ENCODE data around the gene MISP3.

MISP3 gene

GRCh38 chr19:14102102-14102696 is 29.6 kb downstream of the MISP3 start:
- no peak overlapping the region for H3K27ac ChIP-seq (ENCODE audit: low read depth, low read length)
- no peaks in the 10 kb centered on the region for H3K9me2 ChIP-seq (replicated peaks; ENCODE audit: control insufficient read depth, low read length)

GRCh38 chr19:14102756-14103155 is 30.2 kb downstream of the MISP3 start:
- TF ChIP-seq CTCF (IDR thresholded peaks at IDR 0.05; ENCODE audit: low read depth, low read length, poor library complexity, severe bottlenecking), result no peak
- no peak for TF ChIP-seq EZH2phosphoT487 (IDR thresholded peaks at IDR 0.05; ENCODE audit: borderline replicate concordance, low read length)
- no peaks in the 10 kb centered on the region for H3K9me2 ChIP-seq (replicated peaks; ENCODE audit: control insufficient read depth, low read length)
- no peak overlapping the region for H3K4me2 ChIP-seq (ENCODE audit: low read length)
- no peaks in the 10 kb centered on the region for H3K79me2 ChIP-seq (ENCODE audit: control insufficient read depth, low read length)
- H3K4me3 ChIP-seq (ENCODE audit: low read length), result no peak overlapping the region
- no peaks in the 10 kb centered on the region for H3K4me1 ChIP-seq (ENCODE audit: control insufficient read depth, low read length)
- H3K9me3 ChIP-seq (ENCODE audit: control insufficient read depth, insufficient read depth, low read length), result no peaks in the 10 kb centered on the region
- H3K27ac ChIP-seq (ENCODE audit: low read depth, low read length), result no peak overlapping the region
- no peaks in the 10 kb centered on the region for H3F3A ChIP-seq (ENCODE audit: control insufficient read depth, insufficient read depth)
- H3K27me3 ChIP-seq (ENCODE audit: control insufficient read depth, low read length), result no peaks in the 10 kb centered on the region
- H4K20me1 ChIP-seq (ENCODE audit: control insufficient read depth, insufficient read depth, low read depth, low read length), result no peaks in the 10 kb centered on the region
- H3K36me3 ChIP-seq (ENCODE audit: control insufficient read depth, low read length), result peaks cover 6% of the 10 kb centered on the region; the same call in 1 of the 2 replicates

More at GRCh38 chr19:14102102-14102696, 29.6 kb downstream of the MISP3 start:
- Histone ChIP-seq H3K9me3 (ENCODE audit: control insufficient read depth, insufficient read depth, low read length) (no peaks in the 10 kb centered on the region), H4K20me1 (ENCODE audit: control insufficient read depth, insufficient read depth, low read depth, low read length) (no peaks in the 10 kb centered on the region), H3F3A (ENCODE audit: control insufficient read depth, insufficient read depth) (no peaks in the 10 kb centered on the region), H3K4me2 (ENCODE audit: low read length) (no peak overlapping the region), H3K36me3 (ENCODE audit: control insufficient read depth, low read length) (peaks cover 6% of the 10 kb centered on the region; the same call in 1 of the 2 replicates), H3K79me2 (ENCODE audit: control insufficient read depth, low read length) (no peaks in the 10 kb centered on the region), H3K4me3 (ENCODE audit: low read length) (no peak overlapping the region), H3K4me1 (ENCODE audit: control insufficient read depth, low read length) (no peaks in the 10 kb centered on the region), H3K27me3 (ENCODE audit: control insufficient read depth, low read length) (no peaks in the 10 kb centered on the region)
- TF ChIP-seq EZH2phosphoT487 (IDR thresholded peaks at IDR 0.05; ENCODE audit: borderline replicate concordance, low read length) (no peak), CTCF (IDR thresholded peaks at IDR 0.05; ENCODE audit: low read depth, low read length, poor library complexity, severe bottlenecking) (no peak)

GRCh38 chr19:14103310-14103709 is 30.7 kb downstream of the MISP3 start:
- no peaks in the 10 kb centered on the region for H3K79me2 ChIP-seq (ENCODE audit: control insufficient read depth, low read length)
- TF ChIP-seq CTCF (IDR thresholded peaks at IDR 0.05; ENCODE audit: low read depth, low read length, poor library complexity, severe bottlenecking) (no peak), EZH2phosphoT487 (IDR thresholded peaks at IDR 0.05; ENCODE audit: borderline replicate concordance, low read length) (no peak)
- no peak overlapping the region for H3K4me2 ChIP-seq (ENCODE audit: low read length)
- H3K36me3 ChIP-seq (ENCODE audit: control insufficient read depth, low read length), result peaks cover 6% of the 10 kb centered on the region; the same call in 1 of the 2 replicates
- no peaks in the 10 kb centered on the region for H3K9me3 ChIP-seq (ENCODE audit: control insufficient read depth, insufficient read depth, low read length)
- H3K4me3 ChIP-seq (ENCODE audit: low read length), result no peak overlapping the region
- H4K20me1 ChIP-seq (ENCODE audit: control insufficient read depth, insufficient read depth, low read depth, low read length), result no peaks in the 10 kb centered on the region
- no peaks in the 10 kb centered on the region for H3K4me1 ChIP-seq (ENCODE audit: control insufficient read depth, low read length)
- H3K9me2 ChIP-seq (replicated peaks; ENCODE audit: control insufficient read depth, low read length), result no peaks in the 10 kb centered on the region
- H3K27ac ChIP-seq (ENCODE audit: low read depth, low read length), result no peak overlapping the region
- H3K27me3 ChIP-seq (ENCODE audit: control insufficient read depth, low read length), result no peaks in the 10 kb centered on the region
- no peaks in the 10 kb centered on the region for H3F3A ChIP-seq (ENCODE audit: control insufficient read depth, insufficient read depth)

Measured in DOHH2 (cell line).